ENCODE measurements around the gene FBLN7.
"Not testable (repeated sequence)": the region's sequence is repeated elsewhere in the genome, so short reads cannot be mapped to it uniquely, and the experiment has no call there.

Gene FBLN7

DNA sequence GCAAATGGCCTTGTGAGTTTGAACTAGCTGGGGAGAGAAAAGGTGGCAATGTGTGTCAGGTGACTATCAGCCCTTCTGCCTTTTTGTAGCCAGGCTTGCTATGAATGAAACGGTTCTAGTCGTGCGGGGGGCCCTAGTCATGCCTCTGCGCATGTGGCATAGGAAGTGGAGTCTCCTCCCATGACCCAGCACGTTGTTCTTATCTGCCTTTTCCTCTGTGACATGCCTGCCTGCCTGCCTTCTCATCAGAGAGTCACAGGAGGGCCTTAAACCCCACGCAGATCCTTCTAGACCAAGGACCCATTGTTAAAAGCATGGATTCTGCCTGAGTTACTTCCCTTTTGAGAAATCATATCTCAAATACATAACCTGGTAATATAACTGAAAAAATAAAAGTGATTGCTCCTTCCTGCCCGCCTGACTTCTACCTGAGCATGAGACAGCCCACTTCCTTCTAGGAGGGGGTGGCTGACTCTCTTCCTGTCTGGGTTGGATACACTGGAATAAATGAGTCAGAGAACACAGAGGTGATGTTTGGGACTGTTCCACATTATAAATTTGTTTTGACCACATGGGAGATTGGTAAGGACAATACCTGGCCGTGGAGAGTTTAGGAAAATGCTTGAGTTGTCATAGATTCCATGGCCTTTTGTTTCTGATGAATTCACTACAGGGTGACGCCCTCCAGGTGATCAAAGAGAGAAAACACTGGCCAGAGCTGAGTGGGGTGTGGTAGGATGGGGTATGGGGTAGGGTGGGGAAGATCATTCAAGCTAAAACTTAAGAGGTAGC lies 49.8 kb downstream of the FBLN7 start:
- no peak for DNase-seq

DNA sequence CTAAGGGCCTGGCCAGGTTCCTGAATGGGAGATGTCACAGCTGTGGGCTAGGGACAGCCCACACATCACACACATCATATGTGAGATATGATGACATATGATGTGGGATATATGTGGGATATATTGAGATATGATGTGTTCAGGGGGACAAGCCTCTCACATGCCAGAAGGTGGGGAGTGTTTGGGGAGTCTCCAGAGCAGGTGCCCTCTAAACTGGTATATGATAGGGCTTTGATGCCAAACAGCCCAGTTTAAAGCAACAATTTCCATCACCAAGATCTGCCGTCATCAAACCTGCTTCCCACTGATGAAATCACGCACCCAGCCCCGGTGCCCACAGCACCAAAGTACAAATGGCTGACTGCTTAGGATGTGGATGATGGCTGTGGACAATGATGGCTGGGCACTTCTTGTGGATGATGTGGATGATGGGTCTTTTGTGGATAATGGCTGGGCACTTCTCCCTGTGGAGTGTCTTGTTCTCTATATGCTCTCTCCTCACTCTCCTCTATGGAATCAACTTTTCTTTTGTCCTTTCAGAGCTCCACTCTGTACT lies 50.9 kb downstream of the FBLN7 start:
- DNase-seq: no peak

DNA sequence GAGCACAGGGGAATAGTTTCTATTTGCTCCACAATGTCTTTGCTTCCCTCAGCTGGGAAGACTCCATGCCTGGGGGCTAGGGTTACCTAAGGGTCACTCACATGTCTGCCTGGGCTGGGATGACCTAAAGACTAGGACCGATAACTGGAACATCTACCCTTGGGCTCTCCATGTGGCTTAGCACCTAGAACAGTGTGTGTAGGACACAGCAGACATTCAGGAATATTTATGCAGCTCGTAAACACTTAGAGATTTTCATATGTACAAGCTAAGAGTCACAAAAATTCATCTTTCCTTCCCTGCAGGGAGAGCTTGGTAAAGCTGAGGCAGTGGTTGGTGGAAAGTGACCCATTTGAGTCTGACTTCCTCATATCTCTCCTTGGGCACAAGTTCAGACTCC lies 55.8 kb downstream of the FBLN7 start:
- DNase-seq: no peak

DNA sequence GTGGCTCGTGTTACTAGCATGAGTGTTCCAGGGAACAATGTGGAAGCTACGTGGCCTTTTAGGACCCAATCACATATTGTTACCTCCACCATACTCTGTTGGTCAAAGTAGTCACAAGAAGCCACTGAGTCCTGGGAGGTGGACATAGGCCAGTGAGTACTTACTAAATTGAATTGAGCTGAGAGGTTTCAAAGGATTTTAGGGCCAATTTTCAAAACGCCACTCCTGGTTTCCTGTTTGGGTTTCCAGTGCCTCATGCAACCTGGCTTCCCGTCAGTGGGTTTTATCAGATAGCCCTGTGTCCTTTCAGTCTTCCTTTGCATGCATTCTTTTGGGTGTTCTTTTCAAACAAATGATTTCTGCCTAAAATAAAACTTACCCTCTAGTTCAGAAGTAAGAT lies 56.3 kb downstream of the FBLN7 start:
- no peak for DNase-seq

DNA sequence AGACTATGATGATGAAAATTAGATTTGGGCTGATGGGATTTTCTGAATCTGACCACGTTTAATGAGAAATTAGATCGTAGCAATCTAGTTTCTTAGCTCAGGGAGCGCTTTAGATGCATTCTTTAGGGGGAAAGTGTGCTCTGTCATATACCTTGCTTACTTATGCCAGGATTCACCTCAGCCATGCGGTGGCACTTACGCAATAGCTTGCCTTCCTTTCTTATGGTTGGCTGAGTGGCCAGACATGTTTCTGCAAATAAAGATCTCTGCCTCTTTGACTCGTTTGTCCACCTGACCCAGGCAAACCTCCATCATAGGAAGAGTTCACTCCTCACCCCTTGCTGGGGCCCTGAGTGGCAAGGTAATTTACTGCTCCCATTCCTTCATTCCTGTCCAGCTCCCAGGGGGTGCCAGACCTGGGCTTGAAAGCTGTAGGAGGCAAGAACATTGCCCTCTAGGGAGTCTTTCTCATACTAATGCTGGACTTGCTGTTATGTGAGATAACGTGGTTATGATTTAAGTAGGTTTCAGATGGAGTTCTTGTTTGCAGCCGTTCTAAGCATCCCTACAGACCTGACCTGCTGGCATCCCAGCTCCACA lies 57.1 kb downstream of the FBLN7 start:
- no peak for DNase-seq

DNA sequence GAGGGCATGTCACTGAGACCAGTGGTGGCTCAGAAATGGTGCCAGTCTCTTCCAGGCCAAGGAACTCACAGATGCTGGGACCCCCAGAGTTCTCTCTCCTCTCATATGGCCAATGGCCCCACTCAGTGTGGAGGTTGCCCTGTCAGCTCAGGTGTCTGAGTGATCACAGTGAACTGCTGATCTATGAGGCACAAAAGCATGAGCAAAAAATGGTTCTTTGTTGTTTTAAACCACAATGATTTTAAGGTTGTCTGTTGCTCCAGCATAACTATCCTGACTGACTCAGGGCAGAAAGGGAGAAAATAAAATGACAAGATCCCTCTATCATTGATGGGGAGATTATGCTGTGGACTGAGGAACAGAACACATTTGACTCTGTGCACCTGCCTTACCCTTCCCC lies 57.8 kb downstream of the FBLN7 start:
- no peak for DNase-seq

DNA sequence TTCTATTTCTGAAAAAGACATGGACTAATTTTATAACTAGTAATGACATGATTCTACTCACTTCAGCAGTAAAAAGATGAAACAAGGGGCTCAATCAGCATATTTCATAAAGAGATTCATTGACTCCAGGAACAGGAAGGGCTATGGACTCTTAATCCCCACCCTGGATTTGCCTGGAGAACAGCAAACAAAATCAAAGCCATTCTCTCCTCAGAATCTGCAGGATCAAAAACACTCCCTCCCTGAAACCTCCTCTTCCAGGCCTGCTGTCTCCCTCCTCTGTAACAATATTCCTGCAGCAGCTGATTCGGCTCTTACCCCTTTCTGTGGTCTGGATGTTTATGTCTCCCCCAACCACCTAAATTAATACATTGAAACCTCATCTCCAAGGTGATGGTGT lies 59.7 kb downstream of the FBLN7 start:
- DNase-seq: no peak

DNA sequence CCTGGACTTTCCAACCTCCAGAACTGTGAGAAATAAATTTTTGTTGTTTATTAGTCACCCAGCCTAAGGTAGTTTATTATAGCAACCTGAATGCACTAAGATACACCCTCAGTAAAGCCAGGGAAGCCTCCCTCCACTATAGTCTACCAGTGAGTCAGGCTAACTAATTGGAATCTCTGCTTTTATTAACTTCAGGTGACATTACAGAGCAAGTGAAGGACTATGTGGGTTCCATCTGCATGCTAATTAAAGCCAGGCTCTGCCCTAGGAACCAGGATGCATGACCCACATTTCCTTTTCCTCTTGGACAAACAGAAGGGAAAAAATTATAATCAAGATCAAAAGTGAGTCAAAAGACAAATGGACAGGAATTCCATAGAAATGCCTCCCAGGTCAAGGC lies 60.6 kb downstream of the FBLN7 start:
- DNase-seq: no peak

DNA sequence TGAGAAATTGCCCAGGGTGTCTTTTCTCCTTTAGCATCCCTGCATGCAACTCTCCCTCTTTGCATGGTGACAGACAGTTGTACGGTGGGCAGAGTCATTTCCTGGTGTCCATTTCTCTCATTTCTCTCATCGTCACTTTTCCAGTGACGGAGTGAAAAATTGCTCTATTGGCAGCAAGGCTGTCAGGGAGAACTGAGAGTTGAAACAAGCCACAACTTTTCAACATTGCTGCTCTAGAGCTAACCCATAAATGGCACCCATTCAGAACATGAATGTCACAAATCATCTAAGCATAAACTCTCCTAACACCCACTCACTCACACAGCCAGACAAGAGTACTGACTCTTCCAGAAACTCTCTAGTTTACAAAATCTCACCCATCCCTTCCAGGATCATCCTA lies 61.0 kb downstream of the FBLN7 start:
- DNase-seq: no peak

DNA sequence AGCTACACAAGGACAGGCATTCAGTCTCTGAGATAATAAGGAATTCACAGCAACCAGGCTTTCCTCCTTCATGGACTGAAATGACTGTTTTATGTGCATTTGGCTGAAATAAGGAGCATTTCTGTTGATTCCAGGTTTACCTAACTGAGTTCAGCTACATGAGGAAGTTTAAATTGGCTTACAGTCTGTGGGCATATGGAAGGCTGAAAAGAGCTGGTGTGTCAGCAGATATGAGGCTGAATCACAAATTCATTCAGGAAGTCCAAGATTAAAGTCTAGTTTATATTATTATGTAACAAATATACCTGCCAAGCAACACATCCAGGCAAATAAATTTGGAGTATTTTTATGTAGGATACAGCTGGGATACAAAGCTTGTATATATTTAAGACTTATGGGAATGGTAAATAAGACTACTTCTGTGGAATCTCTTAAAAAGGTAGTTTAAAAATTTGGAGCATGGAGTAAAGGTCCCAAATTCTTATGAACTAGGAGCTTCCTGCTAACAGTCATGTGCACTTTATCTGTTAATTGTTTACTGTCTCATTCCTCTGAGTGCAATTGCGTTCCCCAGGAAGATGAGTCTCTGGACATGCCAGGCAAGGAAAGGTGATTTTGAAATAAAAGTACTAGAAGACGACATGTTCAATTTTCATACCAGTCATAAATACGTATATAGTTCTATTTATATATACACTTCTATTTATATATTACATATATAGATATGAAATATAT lies 63.7 kb downstream of the FBLN7 start:
- DNase-seq: no peak

DNA sequence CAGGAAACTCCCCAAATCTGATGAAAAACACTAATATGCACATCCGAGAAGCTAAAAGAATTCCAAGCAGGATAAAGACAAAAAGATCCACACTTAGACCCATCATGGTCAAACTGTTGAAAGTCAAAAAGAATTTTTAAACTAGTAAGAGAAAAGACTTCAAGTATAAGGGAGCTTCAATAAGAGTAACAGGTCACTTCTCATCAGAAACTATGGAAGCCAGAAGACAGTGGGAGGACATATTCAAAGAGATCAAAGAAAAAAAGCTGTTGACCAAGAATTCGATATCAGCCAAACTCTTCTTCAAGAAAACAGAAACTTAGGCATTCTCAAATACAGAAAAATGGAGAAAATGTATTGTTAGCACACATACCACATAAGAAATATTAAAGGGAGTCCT lies 66.2 kb downstream of the FBLN7 start:
- no peak for DNase-seq

DNA sequence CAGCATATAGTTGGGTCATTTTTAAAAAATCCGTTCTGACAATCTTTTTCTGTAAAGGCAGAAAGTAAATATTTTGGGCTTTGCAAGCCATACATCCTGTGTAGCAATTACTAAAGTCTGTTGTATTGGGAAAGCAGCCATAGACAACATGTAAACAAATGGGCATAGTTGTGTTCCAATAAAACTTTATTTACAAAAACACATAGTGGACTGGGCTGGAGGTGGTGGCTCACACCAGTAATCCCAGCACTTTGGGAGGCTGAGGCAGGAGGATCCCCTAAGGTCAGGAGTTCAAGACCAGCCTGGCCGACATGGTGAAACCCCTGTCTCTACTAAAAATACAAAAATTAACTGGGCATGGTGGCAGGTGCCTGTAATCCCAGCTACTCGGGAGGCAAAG lies 69.7 kb downstream of the FBLN7 start:
- DNase-seq: not testable (repeated sequence)

DNA sequence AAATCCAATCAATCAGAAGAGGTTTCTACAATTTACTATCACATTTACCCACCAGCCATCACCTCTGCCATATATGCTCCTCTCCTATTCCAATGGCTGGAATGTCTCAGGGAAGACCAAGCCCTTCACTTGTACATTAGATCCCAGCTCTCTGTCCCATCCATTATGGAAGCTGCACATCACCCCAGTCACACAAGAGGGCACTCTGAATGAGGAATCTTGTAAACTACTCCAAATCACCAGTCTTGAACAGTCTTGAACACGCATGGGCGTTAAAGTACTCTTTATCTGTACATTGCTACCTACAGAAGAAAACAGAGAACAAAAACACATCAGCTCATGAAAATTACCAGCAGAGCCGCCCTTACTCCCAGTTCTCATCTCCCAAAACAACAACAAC lies 78.0 kb downstream of the FBLN7 start:
- DNase-seq: no peak

DNA sequence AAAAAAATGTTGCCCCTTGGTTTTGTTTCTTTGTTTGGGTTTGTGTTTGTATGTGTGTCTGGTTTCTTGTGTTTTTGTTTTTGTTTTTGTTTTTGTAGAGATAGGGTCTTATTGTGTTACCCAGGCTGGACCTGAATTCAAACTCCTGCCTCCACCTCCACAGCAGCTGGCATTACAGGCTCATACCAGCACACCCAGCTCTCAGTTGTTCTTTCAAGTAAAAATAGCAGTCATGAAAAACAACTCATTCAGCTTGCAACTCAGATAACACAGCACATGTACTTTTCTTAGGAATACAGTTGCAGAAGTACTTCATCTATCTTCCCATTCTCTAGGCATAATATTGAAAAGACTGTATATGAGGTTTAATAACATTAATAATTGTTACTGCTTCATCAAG lies 79.7 kb downstream of the FBLN7 start:
- no peak for DNase-seq

DNA sequence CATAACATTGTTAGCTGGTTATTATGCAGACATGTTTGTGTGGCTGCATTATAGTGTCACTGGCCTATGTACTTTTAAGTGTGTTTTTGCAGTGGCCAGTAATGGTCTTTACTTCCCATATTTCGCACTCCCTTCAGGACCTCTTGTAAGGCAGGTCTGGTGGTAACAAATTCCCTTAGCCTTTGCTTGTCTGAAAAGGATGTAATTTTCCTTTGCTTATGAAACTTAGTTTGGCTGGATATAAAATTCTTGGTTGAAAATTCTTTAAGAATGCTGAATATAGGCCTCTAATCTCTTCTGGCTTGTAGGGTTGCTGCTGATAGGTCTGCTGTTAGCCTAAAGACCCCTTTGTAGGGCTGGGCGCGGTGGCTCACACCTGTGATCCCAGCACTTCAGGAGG lies 82.0 kb downstream of the FBLN7 start:
- DNase-seq: no peak

DNA sequence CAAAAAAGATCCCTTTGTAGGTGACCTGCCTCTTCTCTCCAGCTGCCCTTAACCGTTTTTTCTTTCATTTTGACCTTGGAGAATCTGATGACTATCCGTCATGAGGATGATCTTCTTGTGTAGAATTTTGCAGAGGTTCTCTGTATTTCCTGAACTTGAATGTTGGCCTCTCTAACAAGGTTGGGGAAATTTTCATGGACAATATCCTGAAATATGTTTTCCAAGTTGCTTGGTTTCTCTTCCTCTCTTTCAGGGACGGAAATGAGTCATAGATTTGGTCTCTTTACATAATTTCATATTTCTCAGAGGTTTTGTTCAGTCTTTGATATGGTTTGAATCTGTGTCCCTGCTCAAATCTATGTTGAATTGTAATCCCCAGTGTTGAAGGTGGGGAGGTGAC lies 82.6 kb downstream of the FBLN7 start:
- DNase-seq: no peak

DNA sequence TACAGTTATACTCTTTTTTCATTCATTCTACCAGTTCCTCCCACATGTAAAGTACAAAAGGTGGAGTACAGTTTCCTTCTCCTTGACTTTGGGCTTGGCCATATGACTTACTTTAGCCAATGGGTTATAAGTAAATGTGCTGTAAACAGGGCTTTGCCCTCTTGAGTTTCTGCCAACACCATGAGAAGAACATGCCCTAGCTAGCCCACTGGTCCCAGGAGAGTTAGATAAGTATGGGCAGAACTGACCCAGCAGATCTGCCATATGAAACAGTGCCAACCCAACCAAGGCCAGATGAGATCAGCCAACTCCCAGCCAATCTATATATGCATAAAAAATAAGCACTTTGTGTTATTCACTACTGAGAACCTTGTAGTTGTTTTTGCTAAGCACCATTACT lies 91.2 kb downstream of the FBLN7 start:
- DNase-seq: no peak

DNA sequence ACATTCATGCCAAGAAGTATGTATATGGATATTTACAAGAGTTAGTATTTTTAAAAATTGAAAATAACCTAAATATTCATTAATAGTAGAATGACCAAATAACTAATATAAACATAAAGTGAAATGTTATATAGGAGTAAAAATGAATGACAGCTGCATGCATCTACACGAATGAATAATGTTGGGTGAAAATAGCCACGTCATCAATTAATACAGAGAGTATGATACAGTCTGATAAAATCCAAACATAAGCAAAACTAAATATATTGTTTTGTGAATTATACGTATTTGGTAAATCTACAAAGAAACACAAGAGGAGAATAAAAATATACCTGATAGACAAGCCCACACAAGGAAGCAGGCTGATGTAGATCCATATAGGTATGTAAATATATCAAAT lies 92.2 kb downstream of the FBLN7 start:
- no peak for DNase-seq

Measured in NCI-H1694 treated with DMSO at 0.1 percent for 48 hours (cell line).